GM12874 (cell line): ENCODE measurements around the gene PHLDB2.

Source experiments
- TF ChIP-seq, protein P1 (sequence below): IDR thresholded peaks from 2 replicates; pipeline ENCODE4 v1.5.1; 2011; ENCODE audit warnings: low read depth, mild to moderate bottlenecking, control low read depth, low read length, moderate library complexity; ENCODE audit not compliant: insufficient read depth

The PHLDB2 gene

DNA sequence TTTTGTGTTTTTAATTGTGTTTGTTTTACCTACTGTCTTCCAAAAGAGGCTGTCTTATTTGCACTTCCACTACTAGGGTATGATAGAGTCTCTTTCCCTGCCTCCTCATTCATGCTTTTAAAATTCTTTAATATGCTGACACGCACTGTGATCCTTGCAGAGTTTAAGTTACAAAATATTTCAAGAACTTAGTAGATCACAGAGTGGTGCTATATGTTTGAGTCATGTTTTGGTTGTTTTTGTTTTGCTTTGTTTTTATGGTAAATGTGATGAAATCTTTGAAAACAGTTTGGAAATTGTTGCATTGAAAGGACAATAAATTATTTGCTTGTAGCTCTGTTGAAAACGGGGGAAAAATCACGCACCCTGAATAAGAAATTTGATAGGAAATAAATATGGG lies 113.8 kb downstream of the PHLDB2 start:
- TF ChIP-seq, protein P1, sequence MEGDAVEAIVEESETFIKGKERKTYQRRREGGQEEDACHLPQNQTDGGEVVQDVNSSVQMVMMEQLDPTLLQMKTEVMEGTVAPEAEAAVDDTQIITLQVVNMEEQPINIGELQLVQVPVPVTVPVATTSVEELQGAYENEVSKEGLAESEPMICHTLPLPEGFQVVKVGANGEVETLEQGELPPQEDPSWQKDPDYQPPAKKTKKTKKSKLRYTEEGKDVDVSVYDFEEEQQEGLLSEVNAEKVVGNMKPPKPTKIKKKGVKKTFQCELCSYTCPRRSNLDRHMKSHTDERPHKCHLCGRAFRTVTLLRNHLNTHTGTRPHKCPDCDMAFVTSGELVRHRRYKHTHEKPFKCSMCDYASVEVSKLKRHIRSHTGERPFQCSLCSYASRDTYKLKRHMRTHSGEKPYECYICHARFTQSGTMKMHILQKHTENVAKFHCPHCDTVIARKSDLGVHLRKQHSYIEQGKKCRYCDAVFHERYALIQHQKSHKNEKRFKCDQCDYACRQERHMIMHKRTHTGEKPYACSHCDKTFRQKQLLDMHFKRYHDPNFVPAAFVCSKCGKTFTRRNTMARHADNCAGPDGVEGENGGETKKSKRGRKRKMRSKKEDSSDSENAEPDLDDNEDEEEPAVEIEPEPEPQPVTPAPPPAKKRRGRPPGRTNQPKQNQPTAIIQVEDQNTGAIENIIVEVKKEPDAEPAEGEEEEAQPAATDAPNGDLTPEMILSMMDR, result no peak

DNA sequence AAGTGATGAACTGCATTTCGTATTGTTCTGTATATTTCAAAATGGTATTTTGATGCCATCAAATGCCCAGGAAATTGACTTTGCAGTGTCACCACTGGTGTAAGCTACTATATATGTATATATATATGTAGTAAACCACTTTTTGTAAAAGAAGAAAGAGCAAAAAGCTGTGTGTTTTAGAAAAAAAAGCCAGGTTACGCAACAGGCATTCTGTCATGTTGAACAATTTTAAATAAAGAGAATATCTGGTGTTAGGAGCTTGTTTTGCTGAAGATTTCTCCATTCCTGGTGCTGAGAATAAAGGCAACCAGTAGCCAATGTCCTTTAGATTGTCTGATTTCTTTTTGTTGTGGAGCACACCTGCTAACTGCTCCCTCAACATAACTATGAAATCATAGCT lies 116.1 kb downstream of the PHLDB2 start:
- TF ChIP-seq, protein P1, result no peak

DNA sequence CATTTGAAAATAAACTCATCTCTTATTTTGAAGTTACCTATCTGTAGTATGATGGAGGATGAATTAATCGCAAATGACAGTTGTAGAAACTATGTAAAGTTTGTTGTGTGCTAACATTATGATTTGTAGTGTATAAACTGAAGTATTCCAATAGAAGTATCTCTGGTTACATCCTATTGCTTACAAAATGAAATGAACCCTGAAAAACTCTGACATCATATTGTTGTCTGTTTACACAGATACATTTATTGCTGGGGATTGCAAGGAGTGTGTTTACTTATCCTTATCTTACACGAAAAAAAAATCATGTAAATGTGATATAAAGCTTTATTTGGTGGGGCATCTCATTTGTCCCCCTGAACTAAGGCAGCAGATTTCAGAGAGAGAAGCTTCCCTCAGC lies 117.2 kb downstream of the PHLDB2 start:
- TF ChIP-seq, protein P1, result no peak

DNA sequence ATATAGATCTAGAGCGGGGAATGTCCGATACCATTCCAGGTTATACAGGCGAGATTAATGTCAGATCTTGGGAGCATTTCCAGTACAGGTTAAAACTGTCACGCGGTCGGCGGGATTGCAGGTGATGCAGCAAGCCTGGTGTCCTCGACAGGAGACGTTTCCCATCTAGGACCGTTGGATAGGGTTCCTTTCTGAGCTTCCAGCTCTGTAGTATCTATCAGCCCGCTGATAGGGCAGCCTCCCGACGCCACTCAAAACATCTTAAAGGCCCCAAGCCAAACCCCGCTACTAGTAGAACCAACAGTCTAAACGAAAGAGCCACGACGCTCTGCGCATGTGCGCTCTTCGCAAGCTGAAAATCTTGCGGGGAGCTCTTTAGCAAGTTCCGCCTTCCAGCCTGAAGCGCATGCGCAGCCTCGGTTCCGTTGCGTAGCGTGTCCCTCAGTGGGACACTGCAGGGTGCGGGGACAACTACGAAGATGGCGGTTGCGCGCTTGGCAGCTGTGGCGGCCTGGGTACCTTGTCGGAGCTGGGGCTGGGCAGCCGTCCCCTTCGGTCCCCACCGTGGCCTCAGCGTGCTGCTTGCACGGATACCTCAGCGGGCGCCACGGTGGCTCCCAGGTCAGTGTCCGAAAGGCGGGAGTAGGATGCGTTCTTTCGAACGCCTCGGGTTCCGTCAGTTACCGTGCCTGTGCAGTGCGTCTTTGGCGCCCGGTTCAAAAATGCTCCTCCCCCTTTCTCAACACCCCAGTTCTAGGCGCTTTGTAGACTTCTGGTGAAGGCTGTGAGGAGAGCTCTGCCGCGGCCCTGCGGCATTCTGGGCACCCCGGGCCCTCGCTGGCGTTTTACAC lies 119.7 kb downstream of the PHLDB2 start, which contains the start of gene ABHD10:
Gene ABHD10 (plus strand): TSS at position 444 of the 851 bp plus-strand sequence. CDS start 36 bp downstream, at position 480.
- TF ChIP-seq, protein P1, result no peak

DNA sequence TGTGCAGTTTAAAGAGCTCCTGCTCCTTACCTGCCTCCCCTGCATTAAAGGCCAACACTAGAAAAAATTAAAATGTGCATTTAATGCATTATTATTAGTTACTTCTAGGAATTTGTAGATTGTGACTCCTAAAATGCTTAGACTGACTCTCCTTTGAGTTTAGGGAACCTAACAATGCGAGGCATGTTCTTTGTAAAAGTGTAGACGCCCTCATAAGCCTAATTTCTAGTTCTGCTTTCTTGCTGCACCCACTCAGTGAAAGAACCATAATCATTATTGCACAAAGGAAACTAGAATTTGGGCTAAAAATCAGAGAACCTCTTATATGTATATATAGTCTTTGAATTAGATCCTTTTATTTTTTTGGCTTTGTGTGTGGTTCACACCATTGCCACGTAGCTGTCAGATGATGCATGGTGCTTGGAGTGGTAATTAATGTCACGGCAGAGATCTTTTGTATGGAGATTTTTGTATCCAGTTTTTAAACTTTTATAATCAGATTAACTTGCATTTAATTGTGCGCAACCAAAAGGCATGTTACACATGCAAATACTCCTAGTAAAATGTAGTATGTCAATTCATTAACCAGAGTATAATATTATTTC lies 120.5 kb downstream of the PHLDB2 start:
- TF ChIP-seq, protein P1, result no peak

DNA sequence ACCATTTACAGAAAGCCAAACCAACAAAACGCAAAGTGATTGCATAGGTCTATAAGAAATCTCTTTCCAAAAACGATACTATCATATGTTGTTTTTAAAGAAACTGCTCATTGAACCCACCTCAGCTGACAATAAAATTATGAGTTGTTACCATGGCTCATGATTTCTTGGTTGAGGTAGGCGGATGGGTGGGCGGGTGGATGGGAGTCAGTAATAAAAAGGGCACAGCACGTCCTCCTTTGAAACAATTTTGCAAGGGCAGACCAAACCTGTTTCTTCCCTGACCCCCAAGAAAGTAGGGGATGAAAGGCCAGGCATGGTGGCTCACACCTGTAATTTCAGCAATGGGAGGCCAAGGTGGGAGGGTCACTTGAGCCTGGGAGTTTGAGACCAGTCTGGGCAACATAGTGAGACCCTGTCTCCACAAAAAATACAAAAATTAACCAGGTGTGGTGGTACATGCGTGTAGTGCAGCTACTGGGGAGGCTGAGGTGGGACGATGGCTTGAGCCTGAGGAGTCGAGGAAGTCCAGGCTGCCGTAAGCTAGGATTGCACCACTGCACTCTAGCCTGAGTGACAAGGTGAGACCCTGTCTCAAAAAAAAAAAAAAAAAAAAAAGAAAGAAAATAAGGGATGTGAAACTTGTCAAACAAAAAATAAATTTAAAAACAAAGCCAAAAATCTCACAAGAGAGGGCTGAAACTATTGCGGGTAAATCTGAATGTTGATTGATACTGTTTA lies 121.8 kb downstream of the PHLDB2 start:
- TF ChIP-seq, protein P1, result no peak

DNA sequence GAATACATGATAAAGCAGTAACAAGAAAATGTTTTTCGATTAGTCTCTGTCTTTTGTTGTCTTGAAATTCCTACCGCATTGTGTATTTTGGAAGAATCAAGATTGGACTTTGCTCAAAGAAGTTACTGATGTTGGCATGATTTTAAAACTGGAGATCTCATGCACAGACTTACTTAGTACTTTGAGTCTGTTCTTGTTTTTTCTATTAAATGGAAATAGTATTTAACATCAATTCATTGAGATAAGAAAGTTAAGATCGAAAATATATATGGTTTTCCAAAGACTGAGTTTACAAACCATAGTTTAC lies 122.3 kb downstream of the PHLDB2 start:
- TF ChIP-seq, protein P1, result no peak
